Measurements from ENCODE around the gene TRAPPC10.

The TRAPPC10 gene, protein sequence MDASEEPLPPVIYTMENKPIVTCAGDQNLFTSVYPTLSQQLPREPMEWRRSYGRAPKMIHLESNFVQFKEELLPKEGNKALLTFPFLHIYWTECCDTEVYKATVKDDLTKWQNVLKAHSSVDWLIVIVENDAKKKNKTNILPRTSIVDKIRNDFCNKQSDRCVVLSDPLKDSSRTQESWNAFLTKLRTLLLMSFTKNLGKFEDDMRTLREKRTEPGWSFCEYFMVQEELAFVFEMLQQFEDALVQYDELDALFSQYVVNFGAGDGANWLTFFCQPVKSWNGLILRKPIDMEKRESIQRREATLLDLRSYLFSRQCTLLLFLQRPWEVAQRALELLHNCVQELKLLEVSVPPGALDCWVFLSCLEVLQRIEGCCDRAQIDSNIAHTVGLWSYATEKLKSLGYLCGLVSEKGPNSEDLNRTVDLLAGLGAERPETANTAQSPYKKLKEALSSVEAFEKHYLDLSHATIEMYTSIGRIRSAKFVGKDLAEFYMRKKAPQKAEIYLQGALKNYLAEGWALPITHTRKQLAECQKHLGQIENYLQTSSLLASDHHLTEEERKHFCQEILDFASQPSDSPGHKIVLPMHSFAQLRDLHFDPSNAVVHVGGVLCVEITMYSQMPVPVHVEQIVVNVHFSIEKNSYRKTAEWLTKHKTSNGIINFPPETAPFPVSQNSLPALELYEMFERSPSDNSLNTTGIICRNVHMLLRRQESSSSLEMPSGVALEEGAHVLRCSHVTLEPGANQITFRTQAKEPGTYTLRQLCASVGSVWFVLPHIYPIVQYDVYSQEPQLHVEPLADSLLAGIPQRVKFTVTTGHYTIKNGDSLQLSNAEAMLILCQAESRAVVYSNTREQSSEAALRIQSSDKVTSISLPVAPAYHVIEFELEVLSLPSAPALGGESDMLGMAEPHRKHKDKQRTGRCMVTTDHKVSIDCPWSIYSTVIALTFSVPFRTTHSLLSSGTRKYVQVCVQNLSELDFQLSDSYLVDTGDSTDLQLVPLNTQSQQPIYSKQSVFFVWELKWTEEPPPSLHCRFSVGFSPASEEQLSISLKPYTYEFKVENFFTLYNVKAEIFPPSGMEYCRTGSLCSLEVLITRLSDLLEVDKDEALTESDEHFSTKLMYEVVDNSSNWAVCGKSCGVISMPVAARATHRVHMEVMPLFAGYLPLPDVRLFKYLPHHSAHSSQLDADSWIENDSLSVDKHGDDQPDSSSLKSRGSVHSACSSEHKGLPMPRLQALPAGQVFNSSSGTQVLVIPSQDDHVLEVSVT

DNA sequence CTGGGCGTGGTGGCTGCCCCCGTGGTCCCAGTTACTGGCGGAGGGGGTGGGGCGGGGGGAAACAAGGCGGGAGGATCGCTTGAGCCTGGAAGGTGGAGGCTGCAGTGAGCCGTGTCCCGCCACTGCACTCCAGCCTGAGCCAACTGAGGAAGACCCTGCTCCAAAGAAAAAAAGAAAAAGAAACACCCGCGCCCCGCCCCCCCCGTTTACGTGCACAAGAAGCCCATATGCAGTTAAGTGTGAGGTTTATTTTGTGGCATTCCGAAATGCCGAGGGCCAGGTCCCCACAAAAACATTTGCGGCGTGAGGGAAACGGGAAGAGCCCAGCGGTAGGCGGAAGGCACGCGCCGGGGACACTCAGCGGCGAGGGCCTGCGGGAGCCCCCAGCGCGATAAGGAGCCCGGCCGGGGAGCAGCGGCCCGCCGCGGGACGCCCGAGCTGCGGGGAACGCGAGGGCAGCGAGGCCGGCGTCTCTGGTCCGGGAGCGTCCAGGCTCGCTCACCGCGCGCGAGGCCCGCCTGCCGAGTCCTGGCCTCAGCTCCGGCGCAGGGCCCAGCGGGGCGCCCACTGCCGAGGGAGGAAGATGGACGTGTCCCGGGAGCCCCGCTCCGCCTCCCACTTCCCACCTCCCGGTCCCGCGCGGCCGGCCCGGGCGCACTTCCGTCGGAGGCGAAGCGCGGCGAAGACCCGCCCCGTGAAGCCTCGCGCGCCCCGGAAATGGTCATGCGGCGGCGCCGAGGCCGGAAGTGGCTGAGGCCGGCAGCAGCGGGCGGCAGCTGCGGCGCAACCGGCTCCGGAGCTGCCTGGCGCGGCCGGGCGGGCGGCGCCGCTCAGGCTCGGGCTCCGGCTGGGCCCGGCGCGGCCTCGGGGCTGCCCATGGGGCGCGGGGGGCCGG lies at the start of gene TRAPPC10:
TSS of gene TRAPPC10 (plus strand) at position 731 of the 895 bp plus-strand sequence. CDS start 185 bp downstream, outside the sequence.
- peak; percentile 93 for DNase-seq

DNA sequence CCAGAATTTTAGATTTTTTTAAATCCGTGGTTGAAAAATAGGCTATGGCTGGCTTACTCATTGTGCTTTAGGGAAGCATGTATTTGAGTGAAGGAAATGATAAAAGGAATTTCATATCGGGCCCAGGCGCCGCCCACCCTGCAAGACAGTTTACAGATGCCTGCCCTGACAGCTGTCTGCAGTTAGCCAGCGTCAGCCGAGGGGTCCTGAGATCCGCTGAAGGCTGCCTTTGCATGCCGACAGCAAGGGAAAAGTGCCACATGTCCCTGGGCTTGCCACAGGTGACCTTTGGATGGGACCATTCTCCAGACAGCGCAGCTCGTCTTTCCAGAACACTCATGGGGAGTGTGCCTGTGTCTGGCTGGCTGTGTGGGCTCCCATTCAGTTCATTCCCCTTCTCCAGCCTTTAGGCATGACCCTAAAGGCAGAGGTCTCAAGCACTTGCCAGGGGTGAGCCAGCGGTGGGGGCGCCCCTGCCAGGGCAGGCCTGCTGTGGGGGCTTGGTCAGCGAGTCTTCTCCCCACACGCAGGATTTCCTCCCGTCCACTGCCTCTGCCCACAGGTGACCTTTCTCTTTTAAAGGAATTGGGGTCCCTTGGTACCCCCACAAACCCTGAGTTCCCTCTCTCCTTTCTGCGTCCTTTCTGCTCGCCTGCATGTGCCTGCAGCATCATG lies 46.1 kb upstream of the TRAPPC10 start:
- DNase-seq = no peak

DNA sequence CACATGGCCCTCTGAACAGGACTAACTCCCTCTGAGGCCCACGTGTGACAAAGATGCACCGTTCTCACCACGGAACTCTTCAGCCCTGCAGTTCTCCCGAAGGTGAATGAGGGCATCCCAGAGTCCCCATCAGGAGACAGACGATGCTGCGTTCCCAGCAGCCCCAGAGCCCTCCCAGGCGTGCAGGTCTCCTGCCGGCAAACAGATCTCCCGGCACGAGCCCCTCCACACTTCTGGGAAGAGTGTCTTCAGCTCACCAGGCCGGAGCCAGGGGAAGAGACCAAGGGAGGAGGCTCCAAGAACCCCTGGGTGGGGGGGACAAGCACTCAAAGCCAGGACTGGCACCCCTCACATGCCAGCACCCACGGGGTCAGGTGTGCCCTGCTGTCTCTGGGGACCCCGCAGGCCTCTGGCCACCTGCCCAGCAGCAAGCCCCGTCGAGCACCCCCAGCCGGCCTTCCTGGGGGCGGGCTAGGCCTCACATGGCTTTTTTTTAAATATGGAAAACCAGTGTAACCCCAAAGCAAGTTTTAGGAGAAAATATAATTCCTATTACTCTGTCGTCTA lies 45.1 kb upstream of the TRAPPC10 start:
- no peak for DNase-seq

DNA sequence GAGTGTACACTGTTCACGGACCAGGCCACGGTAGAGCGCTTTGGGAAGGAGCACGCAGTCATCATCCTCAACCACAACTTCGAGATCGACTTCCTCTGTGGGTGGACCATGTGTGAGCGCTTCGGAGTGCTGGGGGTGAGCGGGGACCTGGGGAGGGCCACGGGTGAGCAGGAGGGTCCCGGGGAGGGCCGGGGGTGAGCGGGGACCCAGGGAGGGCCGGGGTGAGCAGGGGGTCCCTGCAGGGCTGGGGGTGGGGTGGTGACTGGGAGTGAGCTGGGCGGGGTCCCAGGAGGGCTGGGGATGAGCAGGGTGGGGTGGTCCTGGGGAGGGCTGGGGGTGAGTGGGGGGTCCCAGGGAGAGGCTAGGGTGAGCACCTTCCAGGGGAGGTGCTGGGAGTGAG lies 44.1 kb upstream of the TRAPPC10 start:
- DNase-seq = no peak

DNA sequence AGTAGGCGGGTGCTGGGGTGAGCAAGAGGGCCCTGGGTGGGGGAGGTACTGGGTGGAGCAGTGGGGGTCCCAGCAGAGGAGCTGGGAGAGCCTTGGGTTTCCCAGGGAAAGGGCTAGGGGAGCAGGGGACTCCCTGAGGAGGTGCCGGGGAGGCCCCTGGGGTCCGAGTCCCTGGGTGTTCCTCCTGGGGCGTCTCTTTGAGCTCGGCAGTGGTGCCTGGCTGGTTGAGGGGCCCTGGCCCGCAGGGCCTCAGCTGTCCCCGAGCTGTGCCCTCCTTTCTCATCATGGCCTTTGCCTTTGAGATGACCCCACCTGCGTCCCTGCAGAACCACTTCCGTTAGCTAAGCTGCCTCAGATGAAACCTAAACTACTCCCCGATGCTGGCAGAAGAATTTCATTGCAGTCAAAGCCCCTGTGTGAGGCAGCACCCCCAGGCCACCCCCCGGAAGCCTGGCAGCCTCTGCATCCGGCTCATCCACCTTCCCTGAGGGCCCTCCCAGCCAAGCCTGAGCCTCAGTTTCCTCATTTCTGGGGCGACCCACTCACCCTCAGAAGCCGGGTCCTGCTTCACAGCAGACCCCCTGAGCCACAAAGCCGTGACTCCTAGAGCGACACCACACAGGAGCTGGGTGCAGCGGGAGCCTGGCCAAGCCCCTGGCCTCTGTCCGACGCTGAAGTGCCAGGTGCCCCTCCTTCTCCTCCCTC lies 43.5 kb upstream of the TRAPPC10 start:
- no peak for DNase-seq

DNA sequence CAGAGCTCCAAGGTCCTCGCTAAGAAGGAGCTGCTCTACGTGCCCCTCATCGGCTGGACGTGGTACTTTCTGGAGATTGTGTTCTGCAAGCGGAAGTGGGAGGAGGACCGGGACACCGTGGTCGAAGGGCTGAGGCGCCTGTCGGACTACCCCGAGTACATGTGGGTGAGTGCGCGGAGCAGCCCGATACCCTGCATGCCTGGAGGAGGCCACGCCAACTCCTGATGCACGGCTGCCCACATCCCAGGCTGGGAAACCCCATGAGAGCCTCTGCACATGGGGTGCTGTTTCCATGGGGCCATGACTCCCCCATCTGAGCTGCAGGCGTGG lies 43.0 kb upstream of the TRAPPC10 start:
- no peak for DNase-seq

DNA sequence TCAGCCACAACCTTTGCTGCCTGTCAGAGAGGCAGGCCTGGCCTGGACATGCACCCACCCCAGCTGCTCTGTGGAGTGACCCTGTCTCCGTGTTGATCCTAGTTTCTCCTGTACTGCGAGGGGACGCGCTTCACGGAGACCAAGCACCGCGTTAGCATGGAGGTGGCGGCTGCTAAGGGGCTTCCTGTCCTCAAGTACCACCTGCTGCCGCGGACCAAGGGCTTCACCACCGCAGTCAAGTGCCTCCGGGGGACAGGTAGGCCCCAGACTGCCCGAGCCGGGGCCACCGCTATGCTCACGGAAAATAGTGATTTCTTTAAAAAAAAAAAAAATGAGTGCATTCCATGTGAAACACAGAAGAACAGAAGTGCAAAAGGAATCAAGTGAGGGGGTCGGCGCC lies 41.6 kb upstream of the TRAPPC10 start:
- no peak for DNase-seq

DNA sequence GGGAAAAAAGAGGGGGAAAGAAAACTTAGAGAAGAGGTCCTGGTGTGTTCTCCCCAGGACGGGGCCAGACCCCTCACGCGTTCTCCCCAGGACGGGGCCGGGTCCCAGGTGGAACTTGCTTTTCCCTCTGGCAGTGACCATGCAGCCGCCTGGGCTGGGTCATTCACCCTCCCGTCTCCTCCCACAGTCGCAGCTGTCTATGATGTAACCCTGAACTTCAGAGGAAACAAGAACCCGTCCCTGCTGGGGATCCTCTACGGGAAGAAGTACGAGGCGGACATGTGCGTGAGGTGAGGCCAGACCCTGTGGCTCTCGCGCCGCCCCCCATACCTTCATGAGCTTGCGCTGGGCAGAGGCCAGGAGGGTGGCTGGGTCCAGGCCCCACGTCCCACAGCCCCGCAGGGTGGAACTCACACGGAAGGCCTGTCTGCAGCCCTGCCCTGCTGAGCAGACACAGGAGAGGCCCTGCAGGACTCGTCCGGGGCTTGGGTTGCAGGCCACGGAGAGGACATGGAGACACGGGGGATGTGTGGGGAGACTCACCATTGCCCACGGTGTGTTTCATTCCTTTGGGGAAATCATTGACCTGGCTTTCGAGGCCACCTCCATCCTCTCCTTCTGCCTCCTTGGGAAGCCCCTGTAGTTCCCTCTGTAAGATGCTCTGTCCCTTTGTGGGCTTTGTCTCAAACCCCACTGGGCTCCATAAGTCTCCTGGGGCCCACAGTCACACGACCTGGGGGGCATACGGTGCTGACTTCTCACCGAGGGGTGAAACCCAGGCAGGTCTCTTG lies 40.7 kb upstream of the TRAPPC10 start:
- DNase-seq = no peak

DNA sequence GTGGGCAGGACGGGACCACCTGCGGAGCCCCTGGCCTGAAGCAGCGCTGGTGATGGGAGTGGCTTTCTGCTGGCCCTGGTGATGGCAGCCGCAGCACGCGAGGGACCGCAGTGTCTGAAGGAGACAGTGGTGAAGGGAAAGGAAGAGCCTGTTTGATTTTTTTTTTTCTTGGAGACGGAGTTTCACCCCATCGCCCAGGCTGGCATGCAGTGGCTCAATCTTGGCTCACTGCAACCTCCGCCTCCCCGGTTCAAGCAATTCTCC lies 40.2 kb upstream of the TRAPPC10 start:
- DNase-seq = no peak

DNA sequence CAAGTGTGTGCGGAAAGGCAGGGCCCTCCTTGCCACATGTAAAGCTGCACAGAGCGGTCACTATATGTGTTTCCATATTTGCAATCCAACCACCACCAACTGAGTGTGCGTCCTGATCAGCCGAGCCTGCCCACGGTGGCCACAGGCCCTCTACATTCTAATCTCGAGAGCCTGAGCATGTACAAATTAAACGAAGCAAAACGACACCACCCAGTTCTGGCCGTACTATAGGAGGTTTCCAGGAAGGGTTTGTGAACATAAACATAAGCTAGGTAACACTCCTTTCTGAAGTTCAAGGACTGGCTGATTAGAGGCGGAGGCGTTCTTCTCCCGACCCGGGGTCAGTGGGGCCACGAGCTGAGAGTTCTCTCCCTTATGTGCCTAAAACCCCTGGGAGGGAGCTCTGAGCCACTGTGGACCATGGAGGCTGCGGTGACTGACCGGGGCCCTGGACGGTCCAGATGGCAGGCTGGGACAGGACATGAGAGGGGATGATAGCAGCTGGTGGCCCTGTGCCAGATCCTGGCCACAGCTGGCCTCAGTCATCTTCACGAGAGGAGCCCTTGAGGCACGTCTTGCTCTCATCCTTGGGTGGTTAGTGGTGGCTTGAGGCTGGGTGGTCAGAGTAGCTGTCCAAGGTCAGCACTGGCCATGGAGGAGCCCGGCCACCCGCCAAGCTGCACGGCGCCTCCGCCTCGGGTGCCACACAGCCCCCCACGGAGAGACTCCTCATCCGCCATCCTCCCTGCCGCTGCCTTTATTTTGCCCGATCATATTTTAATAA lies 39.1 kb upstream of the TRAPPC10 start:
- DNase-seq = no peak

DNA sequence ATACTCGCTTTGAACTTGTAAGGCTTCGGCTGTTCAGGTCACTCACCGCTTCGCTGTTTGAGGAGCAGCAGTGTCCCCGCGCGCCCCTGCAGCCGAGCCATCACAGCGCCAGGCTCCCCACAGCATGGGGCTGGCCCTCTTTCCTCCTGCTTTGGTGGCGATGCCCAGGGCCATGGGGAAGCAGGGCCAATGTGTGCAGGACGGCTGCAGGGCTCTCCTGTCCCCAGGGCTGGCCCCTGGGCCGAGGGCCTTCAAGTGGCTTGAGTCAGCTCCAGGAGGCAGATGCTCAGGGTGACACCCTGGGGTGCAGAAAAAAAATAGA lies 38.5 kb upstream of the TRAPPC10 start:
- no peak for DNase-seq

DNA sequence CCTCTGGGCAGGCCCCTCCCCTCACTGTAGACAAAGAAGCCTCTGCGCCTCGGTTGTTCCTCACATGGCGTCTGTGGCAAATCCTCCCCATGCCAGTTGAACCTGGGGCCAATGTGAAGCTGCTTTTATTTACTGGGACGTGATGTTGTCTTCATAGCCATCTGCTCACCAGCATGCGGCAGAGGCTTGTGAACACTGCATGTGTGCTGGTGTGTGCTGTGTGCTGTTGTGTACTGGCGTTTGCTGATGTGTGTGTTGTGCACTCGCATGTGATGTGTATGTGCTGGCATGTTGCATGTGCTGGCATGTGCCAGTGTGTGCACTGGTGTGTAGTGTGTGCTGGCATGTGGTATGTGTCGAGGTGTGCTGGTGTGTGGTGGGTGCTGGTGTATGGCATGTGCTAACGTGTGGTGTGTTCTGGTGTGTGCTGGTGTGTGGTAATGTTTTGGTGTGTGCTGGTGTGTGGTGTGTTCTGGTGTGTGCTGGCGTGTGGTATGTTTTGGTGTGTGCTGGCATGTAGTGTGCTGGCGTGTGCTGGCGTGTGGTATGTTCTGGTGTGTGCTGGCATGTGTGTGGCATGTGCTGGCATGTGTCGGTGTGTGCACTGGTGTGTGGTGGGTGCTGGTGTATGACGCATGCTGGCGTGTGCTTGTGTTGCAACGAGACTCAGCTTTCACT lies 37.2 kb upstream of the TRAPPC10 start:
- DNase-seq = no peak

DNA sequence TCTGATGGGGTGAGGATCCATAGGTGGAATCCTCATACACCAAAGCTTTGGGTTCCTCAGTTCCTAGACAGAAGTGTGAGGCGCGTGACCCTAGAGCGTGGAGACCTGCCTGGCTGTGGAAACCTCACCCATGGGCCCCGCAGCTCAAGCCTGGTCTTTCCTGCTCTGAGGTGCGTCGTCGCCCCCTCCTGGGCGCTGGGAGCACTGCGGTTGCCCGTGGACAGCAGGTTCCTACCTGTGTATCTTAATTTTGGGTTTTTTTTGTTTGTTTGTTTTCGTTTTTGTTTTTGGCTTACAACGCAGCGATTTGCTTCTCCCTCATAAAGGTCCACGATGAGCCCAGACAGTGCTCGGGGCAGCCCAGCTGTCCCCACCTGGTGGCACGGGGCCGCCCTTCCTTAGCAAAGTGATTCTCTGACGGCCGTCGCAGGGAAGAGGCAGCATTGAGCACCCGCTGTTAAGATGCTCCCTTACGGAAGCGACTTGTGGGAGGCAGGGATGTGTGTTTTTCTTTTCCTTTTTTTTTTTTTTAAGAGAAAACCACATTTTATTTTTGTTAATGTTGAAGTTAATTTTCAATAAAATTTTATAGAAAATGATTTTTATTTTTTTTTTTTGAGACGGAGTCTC lies 36.5 kb upstream of the TRAPPC10 start:
- peak; percentile 87 for DNase-seq

DNA sequence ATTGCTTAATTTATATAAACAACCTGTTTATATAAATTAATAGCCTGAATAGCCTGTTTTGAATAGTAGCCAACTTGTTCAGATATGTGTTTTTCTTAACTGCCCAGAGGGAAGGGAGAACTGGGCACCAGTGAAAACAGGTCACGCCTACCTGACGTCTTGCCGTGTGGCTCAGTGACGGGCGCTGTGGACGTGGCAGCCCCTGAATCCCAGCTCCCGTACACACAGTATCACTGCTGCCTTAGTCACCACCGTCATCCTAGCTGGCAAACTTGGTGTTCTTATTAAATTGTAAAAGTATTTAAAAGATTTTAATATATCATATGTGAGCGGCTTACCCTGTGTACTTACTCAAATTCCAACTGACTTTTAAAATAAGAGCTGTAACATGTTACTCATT lies 35.4 kb upstream of the TRAPPC10 start:
- no peak for DNase-seq

DNA sequence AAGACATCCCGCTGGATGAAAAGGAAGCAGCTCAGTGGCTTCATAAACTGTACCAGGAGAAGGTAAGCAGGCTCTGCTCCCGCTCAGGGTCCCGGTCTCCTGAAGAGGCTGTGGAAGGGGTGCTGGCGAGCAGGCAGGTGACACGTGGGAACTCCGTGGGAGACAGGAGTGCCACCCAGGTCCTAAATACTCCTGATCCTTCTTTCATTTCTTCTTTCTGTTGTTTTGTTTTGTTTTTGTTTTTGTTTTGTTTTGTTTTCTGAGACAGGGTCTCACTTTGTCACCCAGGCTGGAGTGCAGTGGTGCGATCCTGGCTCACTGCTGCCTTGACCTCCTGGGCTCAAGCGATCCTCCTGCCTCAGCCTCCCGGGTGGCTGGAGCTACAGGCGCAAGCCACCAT lies 34.0 kb upstream of the TRAPPC10 start:
- no peak for DNase-seq

DNA sequence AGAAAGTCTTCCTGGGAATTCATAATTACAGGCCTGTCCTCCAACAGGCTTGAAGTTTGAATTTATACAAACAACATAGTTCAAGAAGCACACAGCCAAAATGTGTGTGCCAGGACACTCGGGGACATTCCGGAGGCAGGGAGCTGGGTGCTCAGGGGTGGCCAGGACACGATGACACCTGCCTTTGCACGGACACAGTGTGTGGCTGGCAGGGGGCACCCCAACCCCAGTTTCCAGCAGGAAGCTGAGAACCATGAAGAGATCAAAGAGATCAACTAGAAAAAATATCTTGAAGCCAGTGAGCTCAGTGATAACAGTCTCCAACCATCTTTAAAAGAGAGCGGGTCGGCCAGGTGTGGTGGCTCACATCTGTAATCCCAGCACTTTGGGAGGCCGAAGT lies 32.5 kb upstream of the TRAPPC10 start:
- DNase-seq = no peak

DNA sequence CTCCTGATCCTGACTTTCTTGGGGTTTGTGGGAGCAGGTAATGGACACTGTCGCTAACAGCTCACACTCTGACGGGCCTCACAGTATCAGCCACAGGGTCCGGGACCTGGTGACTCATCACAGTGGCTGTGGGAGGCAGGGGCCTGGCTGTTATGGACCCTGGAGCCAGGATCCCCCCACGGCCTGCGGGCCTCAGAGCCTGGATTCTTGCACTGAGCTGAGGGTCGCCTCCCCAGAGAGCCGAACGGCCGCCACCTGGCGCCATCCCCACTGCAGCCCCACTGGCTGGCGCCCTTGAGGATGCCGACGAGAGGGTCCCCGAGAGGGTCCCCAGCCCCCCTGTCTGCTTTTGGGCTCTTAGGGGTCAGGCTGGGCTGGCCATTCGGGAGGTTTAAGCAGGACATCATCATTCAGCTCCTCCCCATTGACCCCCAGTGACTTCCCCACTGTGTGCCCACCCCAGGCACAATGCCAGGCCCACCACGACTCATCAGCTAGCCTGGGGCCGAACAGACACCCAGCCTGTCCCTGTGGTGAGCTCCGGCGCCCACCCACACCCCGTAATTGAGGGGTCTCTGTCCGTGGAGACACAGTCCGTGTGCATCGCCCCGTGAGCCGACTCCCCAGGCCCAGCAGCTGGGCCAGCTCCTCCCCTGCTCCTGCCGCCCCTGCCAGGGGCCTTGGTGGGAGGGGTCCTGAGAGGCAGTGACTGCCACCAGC lies 30.8 kb upstream of the TRAPPC10 start:
- DNase-seq = no peak

DNA sequence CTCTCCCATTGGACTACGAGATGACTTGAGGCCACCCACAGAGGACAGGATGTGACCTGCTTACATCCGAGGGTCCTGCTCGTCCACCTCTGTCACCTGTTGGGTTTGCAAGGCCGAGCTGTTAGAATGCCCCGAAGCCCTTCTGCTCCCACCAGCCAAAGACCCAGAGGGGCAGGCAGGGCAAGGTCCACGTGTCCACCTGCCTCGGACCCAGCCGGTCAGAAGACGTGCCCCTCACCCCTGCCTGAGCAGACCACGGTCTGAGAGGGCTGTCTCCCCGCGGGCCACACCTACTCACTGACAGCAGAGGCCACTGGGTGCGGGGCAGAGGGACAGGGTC lies 30.3 kb upstream of the TRAPPC10 start:
- no peak for DNase-seq

Measured in eye (tissue), 1 donor.